WTC11 (cell line): ENCODE results near the gene GSTM4.

Experiments
- CREB1 ChIP-seq: sonication (generic); formaldehyde crosslinking; IDR thresholded peaks from 2 replicates; pipeline ENCODE4 v1.8.0; 2023; ENCODE audit warnings: mild to moderate bottlenecking, missing genetic modification reagents
- CREM ChIP-seq: sonication (generic); formaldehyde crosslinking; IDR thresholded peaks from 2 replicates; pipeline ENCODE4 v1.8.1; 2022; ENCODE audit warnings: mild to moderate bottlenecking, missing genetic modification reagents, moderate library complexity
- JUN ChIP-seq: sonication (generic); formaldehyde crosslinking; IDR thresholded peaks from 2 replicates; pipeline ENCODE4 v1.8.0; 2023; ENCODE audit warnings: mild to moderate bottlenecking, missing genetic modification reagents
- KAT7 ChIP-seq: sonication (generic); formaldehyde crosslinking; IDR thresholded peaks from 2 replicates; pipeline ENCODE4 v1.8.1; 2023; ENCODE audit warnings: missing genetic modification reagents, mild to moderate bottlenecking, borderline replicate concordance
- RORB ChIP-seq: fragments of 250-450 bp; sonication (Bioruptor Pico); IDR thresholded peaks from 2 replicates; pipeline ENCODE4 v1.9.0; 2021; ENCODE audit warnings: mild to moderate bottlenecking
- SP1 ChIP-seq: sonication (generic); formaldehyde crosslinking; conservative IDR thresholded peaks from 2 replicates; pipeline ENCODE4 v1.8.1; 2022; ENCODE audit warnings: missing genetic modification reagents
- ZNF121 ChIP-seq: sonication (generic); formaldehyde crosslinking; IDR thresholded peaks from 2 replicates; pipeline ENCODE4 v1.8.0; 2023; ENCODE audit warnings: missing genetic modification reagents
- ZNF138 ChIP-seq: sonication (generic); formaldehyde crosslinking; conservative IDR thresholded peaks from 2 replicates; pipeline ENCODE4 v1.8.1; 2022; ENCODE audit warnings: mild to moderate bottlenecking, moderate library complexity, missing genetic modification reagents
- TF ChIP-seq, protein P1 (sequence below): fragments of 200-600 bp; IDR thresholded peaks from 2 replicates; pipeline ENCODE4 v1.8.0; 2022; ENCODE audit warnings: antibody characterized with exemption
- TF ChIP-seq, protein P2 (sequence below): sonication (generic); formaldehyde crosslinking; IDR thresholded peaks from 2 replicates; pipeline ENCODE4 v1.8.0; 2022; ENCODE audit warnings: mild to moderate bottlenecking, missing genetic modification reagents
- TF ChIP-seq, protein P3 (sequence below): sonication (generic); formaldehyde crosslinking; IDR thresholded peaks from 2 replicates; pipeline ENCODE4 v1.8.1; 2023; ENCODE audit warnings: mild to moderate bottlenecking, moderate library complexity, missing genetic modification reagents

DNA sequence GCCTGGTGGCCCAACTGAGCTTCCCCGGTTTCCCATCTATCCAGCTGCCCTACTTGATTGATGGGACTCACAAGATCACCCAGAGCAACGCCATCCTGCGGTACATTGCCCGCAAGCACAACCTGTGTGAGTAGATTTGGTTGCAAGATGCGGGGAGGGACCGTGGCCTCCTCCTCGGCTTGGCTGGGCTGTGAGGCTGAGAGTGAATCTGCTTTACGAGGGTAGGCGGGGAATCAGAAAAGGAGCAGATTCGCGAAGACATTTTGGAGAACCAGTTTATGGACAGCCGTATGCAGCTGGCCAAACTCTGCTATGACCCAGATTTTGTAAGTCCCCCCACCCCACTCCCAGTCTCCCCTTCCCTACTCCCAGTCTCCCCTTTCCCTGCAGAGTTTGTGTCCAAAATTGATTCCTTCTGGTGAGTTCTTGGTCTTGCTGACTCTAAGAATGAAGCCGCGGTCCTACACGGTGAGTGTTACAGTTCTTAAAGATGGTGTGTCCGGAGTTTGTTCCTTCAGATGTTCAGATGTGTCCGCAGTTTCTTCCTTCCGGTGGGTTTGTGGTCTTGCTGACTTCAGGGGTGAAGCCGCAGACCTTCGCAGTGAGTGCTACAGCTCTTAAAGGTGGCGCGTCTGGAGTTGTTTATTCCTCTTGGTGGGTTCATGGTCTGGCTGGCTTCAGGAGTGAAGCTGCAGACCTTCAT lies 13.5 kb downstream of the GSTM4 start:
- TF ChIP-seq, protein P1, sequence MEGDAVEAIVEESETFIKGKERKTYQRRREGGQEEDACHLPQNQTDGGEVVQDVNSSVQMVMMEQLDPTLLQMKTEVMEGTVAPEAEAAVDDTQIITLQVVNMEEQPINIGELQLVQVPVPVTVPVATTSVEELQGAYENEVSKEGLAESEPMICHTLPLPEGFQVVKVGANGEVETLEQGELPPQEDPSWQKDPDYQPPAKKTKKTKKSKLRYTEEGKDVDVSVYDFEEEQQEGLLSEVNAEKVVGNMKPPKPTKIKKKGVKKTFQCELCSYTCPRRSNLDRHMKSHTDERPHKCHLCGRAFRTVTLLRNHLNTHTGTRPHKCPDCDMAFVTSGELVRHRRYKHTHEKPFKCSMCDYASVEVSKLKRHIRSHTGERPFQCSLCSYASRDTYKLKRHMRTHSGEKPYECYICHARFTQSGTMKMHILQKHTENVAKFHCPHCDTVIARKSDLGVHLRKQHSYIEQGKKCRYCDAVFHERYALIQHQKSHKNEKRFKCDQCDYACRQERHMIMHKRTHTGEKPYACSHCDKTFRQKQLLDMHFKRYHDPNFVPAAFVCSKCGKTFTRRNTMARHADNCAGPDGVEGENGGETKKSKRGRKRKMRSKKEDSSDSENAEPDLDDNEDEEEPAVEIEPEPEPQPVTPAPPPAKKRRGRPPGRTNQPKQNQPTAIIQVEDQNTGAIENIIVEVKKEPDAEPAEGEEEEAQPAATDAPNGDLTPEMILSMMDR, result no peak
- TF ChIP-seq, protein P2, sequence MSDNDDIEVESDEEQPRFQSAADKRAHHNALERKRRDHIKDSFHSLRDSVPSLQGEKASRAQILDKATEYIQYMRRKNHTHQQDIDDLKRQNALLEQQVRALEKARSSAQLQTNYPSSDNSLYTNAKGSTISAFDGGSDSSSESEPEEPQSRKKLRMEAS, result no peak
- TF ChIP-seq ZNF138 (CRISPR knock-in tag), result no peak
- no peak for TF ChIP-seq RORB (CRISPR knock-in tag)
- TF ChIP-seq JUN, result no peak
- no peak for TF ChIP-seq CREB1 (CRISPR knock-in tag)
- no peak for TF ChIP-seq SP1 (CRISPR knock-in tag)
- no peak for TF ChIP-seq CREM (CRISPR knock-in tag)
- TF ChIP-seq ZNF121 (CRISPR knock-in tag), result no peak
- TF ChIP-seq KAT7 (CRISPR knock-in tag), result no peak
- TF ChIP-seq, protein P3, sequence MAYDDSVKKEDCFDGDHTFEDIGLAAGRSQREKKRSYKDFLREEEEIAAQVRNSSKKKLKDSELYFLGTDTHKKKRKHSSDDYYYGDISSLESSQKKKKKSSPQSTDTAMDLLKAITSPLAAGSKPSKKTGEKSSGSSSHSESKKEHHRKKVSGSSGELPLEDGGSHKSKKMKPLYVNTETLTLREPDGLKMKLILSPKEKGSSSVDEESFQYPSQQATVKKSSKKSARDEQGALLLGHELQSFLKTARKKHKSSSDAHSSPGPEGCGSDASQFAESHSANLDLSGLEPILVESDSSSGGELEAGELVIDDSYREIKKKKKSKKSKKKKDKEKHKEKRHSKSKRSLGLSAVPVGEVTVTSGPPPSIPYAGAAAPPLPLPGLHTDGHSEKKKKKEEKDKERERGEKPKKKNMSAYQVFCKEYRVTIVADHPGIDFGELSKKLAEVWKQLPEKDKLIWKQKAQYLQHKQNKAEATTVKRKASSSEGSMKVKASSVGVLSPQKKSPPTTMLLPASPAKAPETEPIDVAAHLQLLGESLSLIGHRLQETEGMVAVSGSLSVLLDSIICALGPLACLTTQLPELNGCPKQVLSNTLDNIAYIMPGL (CRISPR knock-in tag), result no peak
